ENCODE data around the gene LRSAM1.

LRSAM1 gene

DNA sequence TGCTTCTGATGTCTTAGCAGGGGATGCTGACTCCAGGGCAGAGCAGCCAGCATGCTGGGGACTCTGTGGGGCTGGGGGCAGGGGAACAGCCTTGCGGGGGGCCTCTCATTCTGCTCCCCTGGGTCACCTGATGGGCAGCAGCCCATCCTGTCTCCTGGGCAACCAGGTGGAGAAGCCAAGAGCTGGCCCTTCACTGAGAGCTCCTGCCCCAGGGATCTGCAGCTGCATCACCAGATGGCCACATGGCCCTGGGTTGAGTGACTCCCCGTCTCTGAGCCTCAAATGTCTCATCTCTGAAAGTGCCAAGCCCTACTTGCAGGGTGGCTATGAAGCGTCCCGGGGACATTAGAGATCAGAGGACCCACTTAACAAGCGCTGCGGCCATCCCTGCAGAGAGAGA, 49.1 kb downstream of the LRSAM1 start:
- TF ChIP-seq EZH2 (IDR thresholded peaks at IDR 0.05; ENCODE audit: borderline replicate concordance, low read depth, low read length, severe bottlenecking) (no peak), CTCF (IDR thresholded peaks at IDR 0.05; ENCODE audit: borderline replicate concordance, extremely low read depth, low read length, poor library complexity, severe bottlenecking) (no peak)
- Histone ChIP-seq H3K4me1 (ENCODE audit: insufficient read depth, low read length) (no peaks in the 10 kb centered on the region), H2AFZ (ENCODE audit: low read depth, low read length) (no peak overlapping the region), H3K9ac (ENCODE audit: low read depth, low read length) (no peak overlapping the region), H3K27me3 (ENCODE audit: insufficient read depth, low read length, poor library complexity) (no peaks in the 10 kb centered on the region), H3K36me3 (ENCODE audit: insufficient read depth, low read length) (peaks cover 15% of the 10 kb centered on the region), H3K4me3 (ENCODE audit: low read depth in 1 of 2, low read length in 2 of 2) (no peak overlapping the region), H3K9me3 (ENCODE audit: insufficient read depth, low read length, severe bottlenecking) (no peaks in the 10 kb centered on the region), H3K79me2 (ENCODE audit: insufficient read depth, low read length) (no peaks in the 10 kb centered on the region), H3K4me2 (ENCODE audit: insufficient read depth, low read length) (no peak overlapping the region), H4K20me1 (ENCODE audit: insufficient read depth, low read length) (no peaks in the 10 kb centered on the region; the same call in none of the 2 replicates), H3K27ac (ENCODE audit: low read length) (no peak overlapping the region)
- no peak for DNase-seq
- no peak for ATAC-seq (ENCODE audit: insufficient read depth, low read depth)

GRCh38 chr9:127500862-127501261, 49.6 kb downstream of the LRSAM1 start:
- peaks cover 11% of the 10 kb centered on the region for H3K36me3 ChIP-seq (ENCODE audit: insufficient read depth, low read length)
- no peaks in the 10 kb centered on the region for H3K27me3 ChIP-seq (ENCODE audit: insufficient read depth, low read length, poor library complexity)
- no peaks in the 10 kb centered on the region; the same call in none of the 2 replicates for H4K20me1 ChIP-seq (ENCODE audit: insufficient read depth, low read length)
- TF ChIP-seq EZH2 (IDR thresholded peaks at IDR 0.05; ENCODE audit: borderline replicate concordance, low read depth, low read length, severe bottlenecking), result no peak
- no peak for TF ChIP-seq CTCF (IDR thresholded peaks at IDR 0.05; ENCODE audit: borderline replicate concordance, extremely low read depth, low read length, poor library complexity, severe bottlenecking)
- no peaks in the 10 kb centered on the region for H3K4me1 ChIP-seq (ENCODE audit: insufficient read depth, low read length)
- ATAC-seq (ENCODE audit: insufficient read depth, low read depth) (no peak), DNase-seq (no peak)
- H3K9me3 ChIP-seq (ENCODE audit: insufficient read depth, low read length, severe bottlenecking), result no peaks in the 10 kb centered on the region
- H3K79me2 ChIP-seq (ENCODE audit: insufficient read depth, low read length), result no peaks in the 10 kb centered on the region
- no peak overlapping the region for H3K9ac ChIP-seq (ENCODE audit: low read depth, low read length)
- no peak overlapping the region for H3K27ac ChIP-seq (ENCODE audit: low read length)
- no peak overlapping the region for H3K4me3 ChIP-seq (ENCODE audit: low read depth in 1 of 2, low read length in 2 of 2)
- no peak overlapping the region for H3K4me2 ChIP-seq (ENCODE audit: insufficient read depth, low read length)
- no peak overlapping the region for H2AFZ ChIP-seq (ENCODE audit: low read depth, low read length)

DNA sequence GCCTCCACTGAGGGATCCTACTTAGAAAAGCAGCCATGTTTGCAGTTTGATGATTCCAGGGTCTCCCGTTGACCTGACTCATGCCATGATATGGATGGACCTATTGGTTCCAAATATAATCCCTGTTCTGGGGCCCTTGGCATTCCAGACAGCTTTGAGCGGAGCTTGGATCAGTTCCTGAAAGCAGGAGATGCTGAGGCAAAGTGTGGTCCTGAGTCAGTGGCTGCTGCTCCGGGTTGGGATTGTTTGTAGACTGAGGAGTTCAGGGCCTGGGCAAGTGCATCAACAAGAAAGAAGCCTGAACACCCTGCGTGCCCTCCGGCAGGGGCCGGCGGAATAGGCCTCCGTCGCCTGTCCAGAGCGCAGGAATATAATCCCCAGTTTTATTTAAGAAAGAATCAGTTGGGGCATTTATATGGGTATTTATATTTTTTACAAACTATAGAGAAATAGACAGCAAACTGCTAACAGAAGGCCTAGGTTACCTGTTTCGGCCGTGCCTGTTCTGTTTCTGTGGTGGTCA, 50.6 kb downstream of the LRSAM1 start:
- no peaks in the 10 kb centered on the region for H3K4me1 ChIP-seq (ENCODE audit: insufficient read depth, low read length)
- no peak for ATAC-seq (ENCODE audit: insufficient read depth, low read depth)
- no peak overlapping the region for H3K4me2 ChIP-seq (ENCODE audit: insufficient read depth, low read length)
- H4K20me1 ChIP-seq (ENCODE audit: insufficient read depth, low read length), result no peaks in the 10 kb centered on the region; the same call in none of the 2 replicates
- H2AFZ ChIP-seq (ENCODE audit: low read depth, low read length), result no peak overlapping the region
- H3K36me3 ChIP-seq (ENCODE audit: insufficient read depth, low read length), result peaks cover 3% of the 10 kb centered on the region
- no peak overlapping the region for H3K4me3 ChIP-seq (ENCODE audit: low read depth in 1 of 2, low read length in 2 of 2)
- H3K9me3 ChIP-seq (ENCODE audit: insufficient read depth, low read length, severe bottlenecking), result no peaks in the 10 kb centered on the region
- H3K27ac ChIP-seq (ENCODE audit: low read length), result no peak overlapping the region
- H3K79me2 ChIP-seq (ENCODE audit: insufficient read depth, low read length), result no peaks in the 10 kb centered on the region
- no peak for DNase-seq
- H3K9ac ChIP-seq (ENCODE audit: low read depth, low read length), result no peak overlapping the region
- TF ChIP-seq EZH2 (IDR thresholded peaks at IDR 0.05; ENCODE audit: borderline replicate concordance, low read depth, low read length, severe bottlenecking) (no peak), CTCF (IDR thresholded peaks at IDR 0.05; ENCODE audit: borderline replicate concordance, extremely low read depth, low read length, poor library complexity, severe bottlenecking) (no peak)
- no peaks in the 10 kb centered on the region for H3K27me3 ChIP-seq (ENCODE audit: insufficient read depth, low read length, poor library complexity)

Data from DND-41 (cell line).